Measurements from ENCODE around the gene MCOLN1. TPM values are rescaled to one million over a fixed set of nuclear protein-coding genes. Genes with fewer than 3 reads are reported as not detected.

MCOLN1 gene
- total and polyA plus RNA-seq, 9 of the 15 experiments (the other 6 are each of a cell fraction or from before 2014, with no cell fraction given), result 0.25 to 15.4 (median 7.1) TPM

DNA sequence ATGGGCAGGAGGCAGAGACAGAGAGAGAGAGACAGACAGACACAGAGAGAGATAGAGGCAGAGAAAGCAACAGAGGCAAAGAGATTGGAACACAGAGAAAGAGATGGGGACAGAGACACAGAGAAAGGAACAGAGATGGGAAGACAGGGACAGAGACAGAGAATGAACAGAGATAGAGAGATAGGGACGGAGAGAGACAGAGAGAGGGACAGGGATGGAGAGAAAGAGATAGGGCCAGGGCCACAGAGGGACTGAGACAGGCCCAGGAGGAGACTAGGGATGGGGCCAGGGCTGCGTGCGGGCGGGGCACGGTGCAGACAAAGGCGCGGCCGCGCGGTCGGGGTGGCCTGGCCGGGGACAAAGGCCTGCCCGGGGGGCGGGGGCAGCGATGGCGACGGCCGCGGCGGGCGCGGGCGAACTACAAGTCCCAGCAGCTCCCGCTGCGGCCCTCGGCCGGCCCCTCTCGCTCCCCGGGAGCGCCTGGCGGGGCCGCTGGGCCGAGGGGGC lies 6.7 kb upstream of the MCOLN1 start, which contains the start of gene ZNF358 (continued):
- no peak for TF ChIP-seq TSC22D4 (tag; IDR thresholded peaks at IDR 0.05)
- TF ChIP-seq SMAD2 (IDR thresholded peaks at IDR 0.05; ENCODE audit: low read depth, low read length), result no peak
- TF ChIP-seq NONO (IDR thresholded peaks at IDR 0.05; ENCODE audit: low read depth in 2 of 2, low read length in 1 of 2), result 0 out of 4 replicates have a peak, but pooled peaks of 1 of the 2 experiments have one; percentile 23
- TF ChIP-seq ZNF280B (CRISPR knock-in tag; IDR thresholded peaks at IDR 0.05), result no peak
- 0 out of 4 replicates have a peak, but pooled peaks of 1 of the 2 experiments have one; percentile 49 for TF ChIP-seq KDM1A (IDR thresholded peaks at IDR 0.05)
- TF ChIP-seq PHB2 (IDR thresholded peaks at IDR 0.05; ENCODE audit: low read depth), result 0 out of 2 replicates have a peak, but pooled peaks have one; percentile 17
- no peak for TF ChIP-seq RBM22 (IDR thresholded peaks at IDR 0.05; ENCODE audit: low read depth, low read length, poor library complexity, severe bottlenecking)
- TF ChIP-seq, protein P1, sequence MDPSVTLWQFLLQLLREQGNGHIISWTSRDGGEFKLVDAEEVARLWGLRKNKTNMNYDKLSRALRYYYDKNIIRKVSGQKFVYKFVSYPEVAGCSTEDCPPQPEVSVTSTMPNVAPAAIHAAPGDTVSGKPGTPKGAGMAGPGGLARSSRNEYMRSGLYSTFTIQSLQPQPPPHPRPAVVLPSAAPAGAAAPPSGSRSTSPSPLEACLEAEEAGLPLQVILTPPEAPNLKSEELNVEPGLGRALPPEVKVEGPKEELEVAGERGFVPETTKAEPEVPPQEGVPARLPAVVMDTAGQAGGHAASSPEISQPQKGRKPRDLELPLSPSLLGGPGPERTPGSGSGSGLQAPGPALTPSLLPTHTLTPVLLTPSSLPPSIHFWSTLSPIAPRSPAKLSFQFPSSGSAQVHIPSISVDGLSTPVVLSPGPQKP (CRISPR knock-in tag; IDR thresholded peaks at IDR 0.05), result no peak
- TF ChIP-seq, protein P2, sequence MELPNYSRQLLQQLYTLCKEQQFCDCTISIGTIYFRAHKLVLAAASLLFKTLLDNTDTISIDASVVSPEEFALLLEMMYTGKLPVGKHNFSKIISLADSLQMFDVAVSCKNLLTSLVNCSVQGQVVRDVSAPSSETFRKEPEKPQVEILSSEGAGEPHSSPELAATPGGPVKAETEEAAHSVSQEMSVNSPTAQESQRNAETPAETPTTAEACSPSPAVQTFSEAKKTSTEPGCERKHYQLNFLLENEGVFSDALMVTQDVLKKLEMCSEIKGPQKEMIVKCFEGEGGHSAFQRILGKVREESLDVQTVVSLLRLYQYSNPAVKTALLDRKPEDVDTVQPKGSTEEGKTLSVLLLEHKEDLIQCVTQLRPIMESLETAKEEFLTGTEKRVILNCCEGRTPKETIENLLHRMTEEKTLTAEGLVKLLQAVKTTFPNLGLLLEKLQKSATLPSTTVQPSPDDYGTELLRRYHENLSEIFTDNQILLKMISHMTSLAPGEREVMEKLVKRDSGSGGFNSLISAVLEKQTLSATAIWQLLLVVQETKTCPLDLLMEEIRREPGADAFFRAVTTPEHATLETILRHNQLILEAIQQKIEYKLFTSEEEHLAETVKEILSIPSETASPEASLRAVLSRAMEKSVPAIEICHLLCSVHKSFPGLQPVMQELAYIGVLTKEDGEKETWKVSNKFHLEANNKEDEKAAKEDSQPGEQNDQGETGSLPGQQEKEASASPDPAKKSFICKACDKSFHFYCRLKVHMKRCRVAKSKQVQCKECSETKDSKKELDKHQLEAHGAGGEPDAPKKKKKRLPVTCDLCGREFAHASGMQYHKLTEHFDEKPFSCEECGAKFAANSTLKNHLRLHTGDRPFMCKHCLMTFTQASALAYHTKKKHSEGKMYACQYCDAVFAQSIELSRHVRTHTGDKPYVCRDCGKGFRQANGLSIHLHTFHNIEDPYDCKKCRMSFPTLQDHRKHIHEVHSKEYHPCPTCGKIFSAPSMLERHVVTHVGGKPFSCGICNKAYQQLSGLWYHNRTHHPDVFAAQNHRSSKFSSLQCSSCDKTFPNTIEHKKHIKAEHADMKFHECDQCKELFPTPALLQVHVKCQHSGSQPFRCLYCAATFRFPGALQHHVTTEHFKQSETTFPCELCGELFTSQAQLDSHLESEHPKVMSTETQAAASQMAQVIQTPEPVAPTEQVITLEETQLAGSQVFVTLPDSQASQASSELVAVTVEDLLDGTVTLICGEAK (IDR thresholded peaks at IDR 0.05), result peak; percentile 69
- TF ChIP-seq, protein P2 (CRISPR knock-in tag; IDR thresholded peaks at IDR 0.05), result no peak
- no peak for TF ChIP-seq HMGXB4 (CRISPR knock-in tag; IDR thresholded peaks at IDR 0.05)
- TF ChIP-seq ELF4 (CRISPR knock-in tag; IDR thresholded peaks at IDR 0.05), result peak; percentile 62; the same call in 1 of the 2 replicates
- 0 out of 2 replicates have a peak, but pooled peaks have one; percentile 30 for TF ChIP-seq ZNF197 (CRISPR knock-in tag; IDR thresholded peaks at IDR 0.05; ENCODE audit: low read depth)
- TF ChIP-seq ZNF76 (CRISPR knock-in tag; IDR thresholded peaks at IDR 0.05; ENCODE audit: borderline replicate concordance), result no peak
- no peak for TF ChIP-seq BRD4 (IDR thresholded peaks at IDR 0.05)

All from K562 (cell line).